ENCODE results near the gene TMEM150A. TPM values are rescaled to one million over a fixed set of nuclear protein-coding genes. Genes with fewer than 3 reads are reported as not detected.

TMEM150A gene
- total RNA-seq, 1 experiment from 2014 or later, result 25.3 TPM

GRCh38 chr2:85600951-85601770 lies 1.3 kb downstream of the TMEM150A start:
- TSS peak; percentile 24 for BruUV-seq (replicated peaks)
- CTCF ChIA-PET, result no interaction called here

GRCh38 chr2:85600235-85600575 lies 2.3 kb downstream of the TMEM150A start:
- Mint-ChIP-seq H3K36me3 (ENCODE audit: insufficient read depth, unreplicated experiment) (peaks cover 48% of the 10 kb centered on the region), H3K27me3 (ENCODE audit: insufficient read depth, unreplicated experiment) (no peaks in the 10 kb centered on the region), H3K4me3 (ENCODE audit: unreplicated experiment) (no peak overlapping the region), H3K4me1 (ENCODE audit: low read depth, unreplicated experiment) (peaks cover 13% of the 10 kb centered on the region), H3K27ac (ENCODE audit: unreplicated experiment) (no peak overlapping the region), H3K9me3 (ENCODE audit: unreplicated experiment) (no peaks in the 10 kb centered on the region)
- no peak for DNase-seq
- no peak for TF ChIP-seq CTCF (IDR thresholded peaks at IDR 0.05; ENCODE audit: insufficient read depth in 1 of 2, low read depth in 1 of 2, low read length in 1 of 2, severe bottlenecking in 1 of 2, unreplicated experiment in 1 of 2)
- no peaks in the 10 kb centered on the region for H3K9me3 ChIP-seq
- CTCF ChIA-PET, result no interaction called here
- no peaks in the 10 kb centered on the region for H3K27me3 ChIP-seq (replicated peaks; ENCODE audit: control insufficient read depth, insufficient read depth, low read length)
- no peak overlapping the region for H3K4me3 ChIP-seq (ENCODE audit: low read depth, low read length)
- BruUV-seq (replicated peaks), result no TSS peak
- H3K36me3 ChIP-seq (ENCODE audit: control insufficient read depth, insufficient read depth, low read length), result peaks cover 11% of the 10 kb centered on the region
- H3K4me1 ChIP-seq, result peaks cover 13% of the 10 kb centered on the region; the same call in 1 of the 2 replicates
- intact Hi-C loops (cut with micrococcal nuclease; ENCODE audit: unreplicated experiment), result no loop called here
- POLR2A ChIA-PET, result no interaction called here

More at GRCh38 chr2:85600951-85601770, 1.3 kb downstream of the TMEM150A start:
- peaks cover 39% of the 10 kb centered on the region for H3K36me3 Mint-ChIP-seq (ENCODE audit: insufficient read depth, unreplicated experiment)
- no peak for DNase-seq
- H3K4me1 ChIP-seq, result peaks cover 17% of the 10 kb centered on the region; the same call in 1 of the 2 replicates
- POLR2A ChIA-PET, result no interaction called here
- H3K4me3 Mint-ChIP-seq (ENCODE audit: unreplicated experiment), result peak overlapping the region; percentile 87
- H3K4me1 Mint-ChIP-seq (ENCODE audit: low read depth, unreplicated experiment), result peaks cover 13% of the 10 kb centered on the region
- intact Hi-C loops (cut with micrococcal nuclease; ENCODE audit: unreplicated experiment), result no loop called here
- peaks cover 11% of the 10 kb centered on the region for H3K36me3 ChIP-seq (ENCODE audit: control insufficient read depth, insufficient read depth, low read length)
- no peaks in the 10 kb centered on the region for H3K9me3 ChIP-seq
- no peaks in the 10 kb centered on the region for H3K27me3 ChIP-seq (replicated peaks; ENCODE audit: control insufficient read depth, insufficient read depth, low read length)
- no peaks in the 10 kb centered on the region for H3K9me3 Mint-ChIP-seq (ENCODE audit: unreplicated experiment)
- no peak for TF ChIP-seq CTCF (IDR thresholded peaks at IDR 0.05; ENCODE audit: insufficient read depth in 1 of 2, low read depth in 1 of 2, low read length in 1 of 2, severe bottlenecking in 1 of 2, unreplicated experiment in 1 of 2)
- peak overlapping the region; percentile 83 for H3K4me3 ChIP-seq (ENCODE audit: low read depth, low read length)
- H3K27ac Mint-ChIP-seq (ENCODE audit: unreplicated experiment), result peak overlapping the region; percentile 64
- H3K27me3 Mint-ChIP-seq (ENCODE audit: insufficient read depth, unreplicated experiment), result no peaks in the 10 kb centered on the region

GRCh38 chr2:85599468-85600234 lies 2.8 kb downstream of the TMEM150A start:
- Histone ChIP-seq H3K36me3 (ENCODE audit: control insufficient read depth, insufficient read depth, low read length) (peaks cover 11% of the 10 kb centered on the region), H3K4me3 (ENCODE audit: low read depth, low read length) (no peak overlapping the region), H3K27me3 (replicated peaks; ENCODE audit: control insufficient read depth, insufficient read depth, low read length) (no peaks in the 10 kb centered on the region), H3K9me3 (no peaks in the 10 kb centered on the region), H3K4me1 (peaks cover 14% of the 10 kb centered on the region; the same call in 1 of the 2 replicates)
- intact Hi-C loops (cut with micrococcal nuclease; ENCODE audit: unreplicated experiment), result no loop called here
- Mint-ChIP-seq H3K27ac (ENCODE audit: unreplicated experiment) (no peak overlapping the region), H3K27me3 (ENCODE audit: insufficient read depth, unreplicated experiment) (no peaks in the 10 kb centered on the region), H3K36me3 (ENCODE audit: insufficient read depth, unreplicated experiment) (peaks cover 51% of the 10 kb centered on the region), H3K4me1 (ENCODE audit: low read depth, unreplicated experiment) (peaks cover 17% of the 10 kb centered on the region), H3K9me3 (ENCODE audit: unreplicated experiment) (no peaks in the 10 kb centered on the region), H3K4me3 (ENCODE audit: unreplicated experiment) (no peak overlapping the region)
- TF ChIP-seq CTCF (IDR thresholded peaks at IDR 0.05; ENCODE audit: insufficient read depth in 1 of 2, low read depth in 1 of 2, low read length in 1 of 2, severe bottlenecking in 1 of 2, unreplicated experiment in 1 of 2), result no peak
- ChIA-PET POLR2A (no interaction called here), CTCF (no interaction called here)
- BruUV-seq (replicated peaks), result no TSS peak
- no peak for DNase-seq
